ENCODE results near the gene MRPL43.

- TF ChIP-seq, protein P1, sequence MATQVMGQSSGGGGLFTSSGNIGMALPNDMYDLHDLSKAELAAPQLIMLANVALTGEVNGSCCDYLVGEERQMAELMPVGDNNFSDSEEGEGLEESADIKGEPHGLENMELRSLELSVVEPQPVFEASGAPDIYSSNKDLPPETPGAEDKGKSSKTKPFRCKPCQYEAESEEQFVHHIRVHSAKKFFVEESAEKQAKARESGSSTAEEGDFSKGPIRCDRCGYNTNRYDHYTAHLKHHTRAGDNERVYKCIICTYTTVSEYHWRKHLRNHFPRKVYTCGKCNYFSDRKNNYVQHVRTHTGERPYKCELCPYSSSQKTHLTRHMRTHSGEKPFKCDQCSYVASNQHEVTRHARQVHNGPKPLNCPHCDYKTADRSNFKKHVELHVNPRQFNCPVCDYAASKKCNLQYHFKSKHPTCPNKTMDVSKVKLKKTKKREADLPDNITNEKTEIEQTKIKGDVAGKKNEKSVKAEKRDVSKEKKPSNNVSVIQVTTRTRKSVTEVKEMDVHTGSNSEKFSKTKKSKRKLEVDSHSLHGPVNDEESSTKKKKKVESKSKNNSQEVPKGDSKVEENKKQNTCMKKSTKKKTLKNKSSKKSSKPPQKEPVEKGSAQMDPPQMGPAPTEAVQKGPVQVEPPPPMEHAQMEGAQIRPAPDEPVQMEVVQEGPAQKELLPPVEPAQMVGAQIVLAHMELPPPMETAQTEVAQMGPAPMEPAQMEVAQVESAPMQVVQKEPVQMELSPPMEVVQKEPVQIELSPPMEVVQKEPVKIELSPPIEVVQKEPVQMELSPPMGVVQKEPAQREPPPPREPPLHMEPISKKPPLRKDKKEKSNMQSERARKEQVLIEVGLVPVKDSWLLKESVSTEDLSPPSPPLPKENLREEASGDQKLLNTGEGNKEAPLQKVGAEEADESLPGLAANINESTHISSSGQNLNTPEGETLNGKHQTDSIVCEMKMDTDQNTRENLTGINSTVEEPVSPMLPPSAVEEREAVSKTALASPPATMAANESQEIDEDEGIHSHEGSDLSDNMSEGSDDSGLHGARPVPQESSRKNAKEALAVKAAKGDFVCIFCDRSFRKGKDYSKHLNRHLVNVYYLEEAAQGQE (IDR thresholded peaks at IDR 0.05) = no peak
- no peak for TF ChIP-seq CTCF (IDR thresholded peaks at IDR 0.05; ENCODE audit: low read depth, low read length, missing input control)
- no peak for TF ChIP-seq GABPA (IDR thresholded peaks at IDR 0.05 in 1 of 2, conservative IDR thresholded peaks at IDR 0.05 in 1 of 2)
- TF ChIP-seq YY1 (IDR thresholded peaks at IDR 0.05) = no peak
- no peak for TF ChIP-seq SP1 (IDR thresholded peaks at IDR 0.05)
- TF ChIP-seq ATF3 (IDR thresholded peaks at IDR 0.05) = no peak
- TF ChIP-seq FOXA2 (IDR thresholded peaks at IDR 0.05) = no peak
- TF ChIP-seq, protein P2, sequence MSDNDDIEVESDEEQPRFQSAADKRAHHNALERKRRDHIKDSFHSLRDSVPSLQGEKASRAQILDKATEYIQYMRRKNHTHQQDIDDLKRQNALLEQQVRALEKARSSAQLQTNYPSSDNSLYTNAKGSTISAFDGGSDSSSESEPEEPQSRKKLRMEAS (IDR thresholded peaks at IDR 0.05) = no peak
- TF ChIP-seq RAD21 (IDR thresholded peaks at IDR 0.05) = no peak
- TF ChIP-seq RXRA (IDR thresholded peaks at IDR 0.05) = no peak
- TF ChIP-seq TAF1 (conservative IDR thresholded peaks at IDR 0.05) = no peak
Measured at GRCh38 chr10:100977436-100977835, 9.9 kb downstream of the MRPL43 start.
